Nephron (organoid): ENCODE results near the gene SOX18.

Experiments used
- H3K27ac Mint-ChIP-seq, 3 experiments: 2 replicates each; pipeline ENCODE4 v1.8.0; 2020; ENCODE audit warnings: mixed read lengths in 3 of 3, mild to moderate bottlenecking in 2 of 3, moderate library complexity in 1 of 3
- H3K27me3 Mint-ChIP-seq: 2 replicates; pipeline ENCODE4 v1.8.0; 2021; ENCODE audit warnings: low read depth, mild to moderate bottlenecking, moderate library complexity, mixed read lengths
- H3K36me3 Mint-ChIP-seq: 2 replicates; pipeline ENCODE4 v1.8.0; 2020; ENCODE audit warnings: low read depth, mixed read lengths
- H3K4me1 Mint-ChIP-seq: 2 replicates; pipeline ENCODE4 v1.8.0; 2020; ENCODE audit warnings: mixed read lengths
- H3K4me3 Mint-ChIP-seq, 3 experiments: 2 replicates each; pipeline ENCODE4 v1.8.0; 2020; ENCODE audit warnings: mild to moderate bottlenecking in 3 of 3, mixed read lengths in 3 of 3, moderate library complexity in 2 of 3
- H3K9me3 Mint-ChIP-seq: 2 replicates; pipeline ENCODE4 v1.8.0; 2020; ENCODE audit warnings: mixed read lengths
- TF ChIP-seq, protein P1 (sequence below), 3 experiments: fragments of 200-600 bp; sonication (generic); IDR thresholded peaks; one replicate each; pipeline ENCODE4 v1.5.0; 2021; ENCODE audit warnings: antibody characterized with exemption in 3 of 3; ENCODE audit not compliant: unreplicated experiment in 3 of 3

Gene SOX18

DNA sequence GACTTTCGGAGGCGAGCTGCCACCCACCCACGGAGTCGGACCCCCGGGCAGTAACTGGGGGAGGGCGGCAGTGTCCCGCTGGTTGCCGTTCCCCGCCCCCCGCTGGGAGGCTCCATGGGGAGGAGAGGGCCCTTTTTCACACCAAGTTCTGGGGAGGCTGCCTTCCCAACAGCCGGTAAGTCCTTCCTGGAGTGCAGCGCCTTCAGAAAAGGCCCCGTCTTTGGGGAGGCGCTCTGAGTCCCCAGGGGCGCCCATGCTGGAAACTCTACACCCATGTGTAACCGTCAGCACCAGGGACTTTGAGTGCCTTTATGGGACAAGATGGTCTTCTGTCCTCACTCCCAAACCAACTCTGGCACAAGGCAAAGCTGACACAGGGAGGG is 430 bp upstream of the SOX18 start:
- TF ChIP-seq, protein P1, sequence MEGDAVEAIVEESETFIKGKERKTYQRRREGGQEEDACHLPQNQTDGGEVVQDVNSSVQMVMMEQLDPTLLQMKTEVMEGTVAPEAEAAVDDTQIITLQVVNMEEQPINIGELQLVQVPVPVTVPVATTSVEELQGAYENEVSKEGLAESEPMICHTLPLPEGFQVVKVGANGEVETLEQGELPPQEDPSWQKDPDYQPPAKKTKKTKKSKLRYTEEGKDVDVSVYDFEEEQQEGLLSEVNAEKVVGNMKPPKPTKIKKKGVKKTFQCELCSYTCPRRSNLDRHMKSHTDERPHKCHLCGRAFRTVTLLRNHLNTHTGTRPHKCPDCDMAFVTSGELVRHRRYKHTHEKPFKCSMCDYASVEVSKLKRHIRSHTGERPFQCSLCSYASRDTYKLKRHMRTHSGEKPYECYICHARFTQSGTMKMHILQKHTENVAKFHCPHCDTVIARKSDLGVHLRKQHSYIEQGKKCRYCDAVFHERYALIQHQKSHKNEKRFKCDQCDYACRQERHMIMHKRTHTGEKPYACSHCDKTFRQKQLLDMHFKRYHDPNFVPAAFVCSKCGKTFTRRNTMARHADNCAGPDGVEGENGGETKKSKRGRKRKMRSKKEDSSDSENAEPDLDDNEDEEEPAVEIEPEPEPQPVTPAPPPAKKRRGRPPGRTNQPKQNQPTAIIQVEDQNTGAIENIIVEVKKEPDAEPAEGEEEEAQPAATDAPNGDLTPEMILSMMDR (IDR thresholded peaks at IDR 0.05; ENCODE audit: unreplicated experiment in 3 of 3), result no peak
- peak overlapping the region in 2 of 3 experiments; percentile 72 to 73 for H3K4me3 Mint-ChIP-seq
- peaks cover 11% of the 10 kb centered on the region for H3K4me1 Mint-ChIP-seq
- H3K36me3 Mint-ChIP-seq, result no peaks in the 10 kb centered on the region
- H3K27ac Mint-ChIP-seq, result no peak overlapping the region
- no peaks in the 10 kb centered on the region for H3K9me3 Mint-ChIP-seq
- peaks cover 67% of the 10 kb centered on the region for H3K27me3 Mint-ChIP-seq

DNA sequence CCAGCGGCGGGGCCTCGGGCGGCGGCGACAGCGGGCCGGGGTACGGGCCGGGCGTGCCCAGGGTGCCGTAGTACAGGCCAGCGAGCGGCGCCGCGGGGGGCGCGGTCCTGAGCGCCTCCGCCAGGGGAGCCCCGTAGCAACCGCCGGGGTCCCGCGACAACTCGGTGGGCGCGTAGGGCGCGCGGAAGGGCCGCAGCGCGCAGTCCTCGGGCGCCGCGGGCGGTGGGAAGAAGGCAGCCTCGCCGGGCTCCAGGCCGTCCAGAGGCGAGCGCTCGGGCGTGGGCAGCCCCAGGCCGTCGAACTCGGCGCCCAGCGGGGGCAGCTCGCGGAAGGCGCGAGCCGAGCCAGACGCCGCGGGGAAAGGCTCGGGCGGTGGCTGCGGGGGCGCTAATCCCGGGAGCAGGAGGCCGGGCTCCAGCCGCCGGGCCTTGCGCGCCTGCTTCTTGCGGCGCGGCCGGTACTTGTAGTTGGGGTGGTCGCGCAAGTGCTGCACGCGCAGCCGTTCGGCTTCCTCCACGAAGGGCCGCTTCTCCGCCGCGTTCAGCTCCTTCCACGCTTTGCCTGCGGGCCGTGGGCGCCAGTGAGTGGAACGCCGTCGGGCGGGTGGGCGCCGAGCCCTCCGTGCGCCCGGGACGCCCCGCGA is 916 bp downstream of the SOX18 start:
- H3K36me3 Mint-ChIP-seq, result no peaks in the 10 kb centered on the region
- H3K4me3 Mint-ChIP-seq, result no peak overlapping the region
- peaks cover 4% of the 10 kb centered on the region for H3K4me1 Mint-ChIP-seq
- TF ChIP-seq, protein P1 (IDR thresholded peaks at IDR 0.05; ENCODE audit: unreplicated experiment in 3 of 3), result no peak
- peaks cover 78% of the 10 kb centered on the region for H3K27me3 Mint-ChIP-seq
- no peak overlapping the region for H3K27ac Mint-ChIP-seq
- H3K9me3 Mint-ChIP-seq, result no peaks in the 10 kb centered on the region

DNA sequence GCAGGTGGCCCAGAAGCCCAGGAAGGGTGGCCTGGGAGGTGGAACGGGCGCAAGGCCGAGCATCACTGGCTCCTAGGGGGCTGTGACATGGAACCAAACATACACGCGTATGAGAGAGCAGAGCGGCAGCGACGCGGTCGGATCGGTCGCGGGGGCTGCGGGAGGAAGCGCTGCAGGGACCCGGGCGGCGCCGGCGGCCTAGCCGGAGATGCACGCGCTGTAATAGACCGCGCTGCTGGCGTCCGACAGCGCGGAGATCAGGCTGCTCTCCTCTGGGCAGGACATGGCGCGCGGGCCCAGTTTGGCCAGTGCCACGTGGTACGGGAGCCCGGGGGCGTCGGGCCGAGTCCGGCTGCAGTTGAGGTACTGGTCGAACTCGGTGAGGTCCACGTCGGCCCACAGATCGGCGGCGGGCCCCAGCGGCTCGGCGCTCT is 1.5 kb downstream of the SOX18 start:
- Mint-ChIP-seq H3K27me3 (peaks cover 81% of the 10 kb centered on the region), H3K4me1 (no peaks in the 10 kb centered on the region), H3K36me3 (no peaks in the 10 kb centered on the region), H3K27ac (no peak overlapping the region), H3K4me3 (peak overlapping the region; percentile 27 to 61 (median 56)), H3K9me3 (no peaks in the 10 kb centered on the region)
- TF ChIP-seq, protein P1 (IDR thresholded peaks at IDR 0.05; ENCODE audit: unreplicated experiment in 3 of 3), result no peak

DNA sequence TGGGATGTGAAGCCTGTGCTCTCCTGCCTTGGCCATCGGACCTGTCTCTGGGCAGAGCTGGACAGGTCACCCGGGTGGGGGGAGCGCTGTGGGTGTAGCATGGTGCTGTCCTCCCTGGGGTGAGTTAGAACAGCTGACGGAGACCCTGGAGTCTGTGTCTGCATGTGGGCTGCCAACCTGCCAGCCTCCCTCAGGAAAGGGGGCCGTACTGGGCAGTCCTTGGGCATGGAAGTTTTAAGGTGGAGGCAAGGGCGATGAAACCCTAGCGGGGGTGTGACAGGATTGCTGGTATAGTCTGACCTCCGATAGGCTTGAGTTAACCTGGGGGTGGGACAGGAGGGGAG is 2.4 kb downstream of the SOX18 start:
- H3K9me3 Mint-ChIP-seq, result no peaks in the 10 kb centered on the region
- peak overlapping the region in 1 of 3 experiments; percentile 29 for H3K4me3 Mint-ChIP-seq
- peaks cover 83% of the 10 kb centered on the region for H3K27me3 Mint-ChIP-seq
- TF ChIP-seq, protein P1 (IDR thresholded peaks at IDR 0.05; ENCODE audit: unreplicated experiment in 3 of 3), result no peak
- no peaks in the 10 kb centered on the region for H3K36me3 Mint-ChIP-seq
- no peaks in the 10 kb centered on the region for H3K4me1 Mint-ChIP-seq
- no peak overlapping the region for H3K27ac Mint-ChIP-seq

DNA sequence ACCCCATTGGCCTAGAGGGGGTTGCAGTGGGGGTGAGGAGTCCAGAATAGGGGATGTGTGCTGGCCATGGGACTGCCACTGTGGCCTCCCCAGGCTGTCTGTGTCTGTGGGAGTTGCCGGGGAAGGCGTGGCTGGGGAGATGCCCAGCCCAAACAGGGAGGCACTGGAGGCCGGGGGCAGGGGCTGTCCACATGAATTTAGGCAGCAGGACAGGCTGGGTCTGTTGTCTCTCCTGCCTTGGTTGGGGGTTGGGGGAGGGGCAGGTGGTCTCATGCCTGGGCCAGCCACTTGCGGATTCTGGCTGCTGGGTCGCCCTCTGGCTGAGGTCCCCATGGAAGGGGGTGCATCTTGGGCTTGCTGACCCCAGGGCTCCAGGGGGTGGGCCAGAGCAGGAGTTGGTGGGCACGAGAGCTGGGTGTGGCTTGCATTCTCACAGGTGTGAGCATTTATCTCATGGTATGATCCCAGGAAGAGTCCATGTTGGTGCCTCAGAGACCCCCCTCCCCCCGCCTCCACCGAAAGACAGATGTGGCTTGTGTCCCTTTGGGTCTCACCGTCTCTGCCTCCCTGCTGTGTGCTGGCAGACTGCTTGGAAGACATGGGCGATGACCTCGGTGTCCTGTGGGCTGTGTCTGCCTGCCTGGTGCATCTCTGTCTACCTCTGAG is 4.0 kb downstream of the SOX18 start:
- TF ChIP-seq, protein P1 (IDR thresholded peaks at IDR 0.05; ENCODE audit: unreplicated experiment in 3 of 3), result no peak
- Mint-ChIP-seq H3K9me3 (no peaks in the 10 kb centered on the region), H3K27ac (no peak overlapping the region), H3K36me3 (no peaks in the 10 kb centered on the region), H3K4me3 (peak overlapping the region in 1 of 3 experiments; percentile 45), H3K4me1 (no peaks in the 10 kb centered on the region), H3K27me3 (peaks cover 83% of the 10 kb centered on the region)
